ENCODE results near the gene TMEM175.

TMEM175 gene

GRCh38 chr4:952881-953573 lies 20.8 kb downstream of the TMEM175 start:
- no peak for TF ChIP-seq CTCF (IDR thresholded peaks at IDR 0.05)

- no peak for TF ChIP-seq CTCF (IDR thresholded peaks at IDR 0.05)
These were observed 21.3 kb downstream of the TMEM175 start for GRCh38 chr4:953574-953915.

- no peak for TF ChIP-seq CTCF (IDR thresholded peaks at IDR 0.05)
These were observed 22.2 kb downstream of the TMEM175 start for GRCh38 chr4:954211-955020.

- no peak for TF ChIP-seq CTCF (IDR thresholded peaks at IDR 0.05)
These were observed 23.1 kb downstream of the TMEM175 start for GRCh38 chr4:955161-955921.

GRCh38 chr4:955931-956381 lies 23.7 kb downstream of the TMEM175 start:
- no peak for TF ChIP-seq CTCF (IDR thresholded peaks at IDR 0.05)

- TF ChIP-seq CTCF (IDR thresholded peaks at IDR 0.05) = no peak
These were observed 24.4 kb downstream of the TMEM175 start for GRCh38 chr4:956531-957230.

- no peak for TF ChIP-seq CTCF (IDR thresholded peaks at IDR 0.05)
These were observed 24.9 kb downstream of the TMEM175 start for GRCh38 chr4:957231-957580.
